Activated CD4-positive, alpha-beta T cell treated with anti-CD3 and anti-CD28 coated beads for 36 hours (primary cell): Measurements from ENCODE around the gene RXFP2. TPM values are rescaled to one million over a fixed set of nuclear protein-coding genes. Genes with fewer than 3 reads are reported as not detected.

Source experiments
- ATAC-seq: fragments of 200-7000 bp; cut with Tn5 transposase; one replicate; pipeline ENCODE4 v1.10.0; 2021; ENCODE audit warnings: mild to moderate bottlenecking, moderate library complexity
- CTCF ChIA-PET: fragments of 350-600 bp; sonication (Branson Sonifier 250); formaldehyde crosslinking; loops from one replicate; lab custom pipeline; 2021; ENCODE audit warnings: antibody characterized with exemption; lab: Charles Lee
- POLR2A ChIA-PET: fragments of 350-600 bp; sonication (Branson Sonifier 250); formaldehyde crosslinking; loops from one replicate; lab custom pipeline; 2021; ENCODE audit warnings: antibody characterized with exemption, inconsistent platforms; lab: Charles Lee
- DNase-seq: peaks from one replicate; pipeline ENCODE4 v3.0.0-alpha.2; 2020
- H3K27ac Mint-ChIP-seq: one replicate; pipeline ENCODE4 v1.8.0; 2021; ENCODE audit warnings: mixed read lengths
- H3K27me3 Mint-ChIP-seq: one replicate; pipeline ENCODE4 v1.8.0; 2021; ENCODE audit warnings: mixed read lengths
- H3K36me3 Mint-ChIP-seq: one replicate; pipeline ENCODE4 v1.8.0; 2021; ENCODE audit warnings: low read depth, mixed read lengths
- H3K4me1 Mint-ChIP-seq: one replicate; pipeline ENCODE4 v1.8.0; 2021; ENCODE audit warnings: mixed read lengths
- H3K4me3 Mint-ChIP-seq: one replicate; pipeline ENCODE4 v1.8.0; 2021; ENCODE audit warnings: mild to moderate bottlenecking, moderate library complexity, mixed read lengths
- H3K9me3 Mint-ChIP-seq: one replicate; pipeline ENCODE4 v1.8.0; 2021; ENCODE audit warnings: low read depth, mixed read lengths
- intact Hi-C, 2 experiments: fragments of 100-400 bp; cut with DNase I in 1 of 2; cut with micrococcal nuclease in 1 of 2; formaldehyde crosslinking; loops; one replicate each; pipeline versions ENCODE4 v1.14.2 to v1.15.1; 2022 to 2024; cut with DNase I, micrococcal nuclease
- total RNA-seq, 2 experiments: library from RNA; stranded (reverse); gene quantifications; one replicate each; pipeline ENCODE4 v1.2.3, GENCODE V29; 2021

Gene RXFP2
- not detected for total RNA-seq

GRCh38 chr13:31739226-31739625 lies at the start of gene RXFP2:
Gene RXFP2, plus strand, starts transcription at chr13:31739526. Its CDS starts 87 bp downstream, at chr13:31739613.
- no peaks in the 10 kb centered on the region for H3K36me3 Mint-ChIP-seq
- H3K27me3 Mint-ChIP-seq: peaks cover 3% of the 10 kb centered on the region
- POLR2A ChIA-PET: no interaction called here

GRCh38 chr13:31697290-31697689 lies 42.0 kb upstream of the RXFP2 start:
- intact Hi-C loops: no loop called here
- H3K27ac Mint-ChIP-seq: no peak overlapping the region
- ChIA-PET POLR2A (no interaction called here), CTCF (no interaction called here)
- no peaks in the 10 kb centered on the region for H3K4me1 Mint-ChIP-seq
- DNase-seq (no peak), ATAC-seq (no peak)
- no peaks in the 10 kb centered on the region for H3K36me3 Mint-ChIP-seq
- H3K4me3 Mint-ChIP-seq: no peak overlapping the region
- peaks cover 3% of the 10 kb centered on the region for H3K27me3 Mint-ChIP-seq
- H3K9me3 Mint-ChIP-seq: peaks cover 9% of the 10 kb centered on the region

More at GRCh38 chr13:31739226-31739625, at the start of gene RXFP2:
- peaks cover 2% of the 10 kb centered on the region for H3K4me1 Mint-ChIP-seq
- DNase-seq: no peak
- intact Hi-C loops: no loop called here
- H3K4me3 Mint-ChIP-seq: no peak within 1 kb of the TSS
- ATAC-seq: no peak
- H3K9me3 Mint-ChIP-seq: no peaks in the 10 kb centered on the region
- no peak within 1 kb of the TSS for H3K27ac Mint-ChIP-seq
- CTCF ChIA-PET: no interaction called here

- ChIA-PET POLR2A (interaction anchor here (0.7 kb wide), 1 partner anchor 11 kb away, joined by 3 read pairs; no protein-coding TSS in a partner anchor), CTCF (interaction anchor here (0.7 kb wide), 1 partner anchor 108 kb away, joined by 3 read pairs; no protein-coding TSS in a partner anchor)
- Mint-ChIP-seq H3K9me3 (peaks cover 4% of the 10 kb centered on the region), H3K36me3 (no peaks in the 10 kb centered on the region), H3K27me3 (peaks cover 6% of the 10 kb centered on the region), H3K27ac (no peak overlapping the region), H3K4me1 (no peaks in the 10 kb centered on the region), H3K4me3 (no peak overlapping the region)
- no peak for ATAC-seq
- DNase-seq: no peak
- intact Hi-C loops: no loop called here
Measured at GRCh38 chr13:31699650-31700049, 39.7 kb upstream of the RXFP2 start.

- no peak for ATAC-seq
Measured at GRCh38 chr13:31703780-31704179, 35.5 kb upstream of the RXFP2 start.

GRCh38 chr13:31706105-31706504 lies 33.2 kb upstream of the RXFP2 start:
- Mint-ChIP-seq H3K9me3 (no peaks in the 10 kb centered on the region), H3K4me3 (no peak overlapping the region), H3K27ac (no peak overlapping the region), H3K36me3 (no peaks in the 10 kb centered on the region), H3K4me1 (no peaks in the 10 kb centered on the region), H3K27me3 (peaks cover 8% of the 10 kb centered on the region)
- intact Hi-C loops: no loop called here
- ChIA-PET POLR2A (no interaction called here), CTCF (no interaction called here)
- ATAC-seq: no peak
- no peak for DNase-seq

More at GRCh38 chr13:31703780-31704179, 35.5 kb upstream of the RXFP2 start:
- Mint-ChIP-seq H3K4me3 (no peak overlapping the region), H3K4me1 (no peaks in the 10 kb centered on the region), H3K9me3 (no peaks in the 10 kb centered on the region), H3K27me3 (peaks cover 11% of the 10 kb centered on the region), H3K36me3 (no peaks in the 10 kb centered on the region), H3K27ac (no peak overlapping the region)
- POLR2A ChIA-PET: interaction anchor here (0.6 kb wide), 1 partner anchor 17 kb away, joined by 3 read pairs; no protein-coding TSS in a partner anchor
- intact Hi-C loops: no loop called here
- no peak for DNase-seq
- CTCF ChIA-PET: interaction anchor here (0.6 kb wide), 1 partner anchor 43 kb away, joined by 3 read pairs; no protein-coding TSS in a partner anchor

- ChIA-PET CTCF (no interaction called here), POLR2A (no interaction called here)
- no peak overlapping the region for H3K27ac Mint-ChIP-seq
- no peaks in the 10 kb centered on the region for H3K4me1 Mint-ChIP-seq
- H3K4me3 Mint-ChIP-seq: no peak overlapping the region
- ATAC-seq (no peak), DNase-seq (no peak)
- H3K27me3 Mint-ChIP-seq: peaks cover 22% of the 10 kb centered on the region
- no peaks in the 10 kb centered on the region for H3K9me3 Mint-ChIP-seq
- intact Hi-C loops: no loop called here
- H3K36me3 Mint-ChIP-seq: no peaks in the 10 kb centered on the region
Measured at GRCh38 chr13:31717583-31717982, 21.7 kb upstream of the RXFP2 start.

GRCh38 chr13:31719214-31719613 lies 20.1 kb upstream of the RXFP2 start:
- DNase-seq: no peak
- no peaks in the 10 kb centered on the region for H3K4me1 Mint-ChIP-seq
- ChIA-PET POLR2A (no interaction called here), CTCF (no interaction called here)
- intact Hi-C loops: no loop called here
- no peak for ATAC-seq
- no peaks in the 10 kb centered on the region for H3K36me3 Mint-ChIP-seq
- H3K4me3 Mint-ChIP-seq: no peak overlapping the region
- peaks cover 22% of the 10 kb centered on the region for H3K27me3 Mint-ChIP-seq
- no peak overlapping the region for H3K27ac Mint-ChIP-seq
- no peaks in the 10 kb centered on the region for H3K9me3 Mint-ChIP-seq

- peaks cover 18% of the 10 kb centered on the region for H3K27me3 Mint-ChIP-seq
- H3K36me3 Mint-ChIP-seq: no peaks in the 10 kb centered on the region
- no peak overlapping the region for H3K4me3 Mint-ChIP-seq
- ChIA-PET POLR2A (no interaction called here), CTCF (interaction anchor here (0.8 to 1.1 kb wide), 2 partner anchors 9 to 52 kb away, joined by 3 read pairs; no protein-coding TSS in a partner anchor)
- DNase-seq (no peak), ATAC-seq (no peak)
- no peaks in the 10 kb centered on the region for H3K9me3 Mint-ChIP-seq
- no peaks in the 10 kb centered on the region for H3K4me1 Mint-ChIP-seq
- intact Hi-C loops: no loop called here
- no peak overlapping the region for H3K27ac Mint-ChIP-seq
Measured at GRCh38 chr13:31722673-31723072, 16.7 kb upstream of the RXFP2 start.

- DNase-seq (no peak), ATAC-seq (no peak)
- Mint-ChIP-seq H3K36me3 (no peaks in the 10 kb centered on the region), H3K27me3 (peaks cover 16% of the 10 kb centered on the region), H3K4me1 (no peaks in the 10 kb centered on the region), H3K9me3 (no peaks in the 10 kb centered on the region), H3K4me3 (no peak overlapping the region), H3K27ac (no peak overlapping the region)
- intact Hi-C loops: no loop called here
- ChIA-PET POLR2A (no interaction called here), CTCF (interaction anchor here (0.6 kb wide), 1 partner anchor 17 kb away, joined by 4 read pairs; no protein-coding TSS in a partner anchor)
Measured at GRCh38 chr13:31725841-31726240, 13.5 kb upstream of the RXFP2 start.

- intact Hi-C loops: no loop called here
- Mint-ChIP-seq H3K9me3 (no peaks in the 10 kb centered on the region), H3K4me3 (no peak overlapping the region), H3K27ac (no peak overlapping the region), H3K36me3 (no peaks in the 10 kb centered on the region), H3K4me1 (no peaks in the 10 kb centered on the region), H3K27me3 (peaks cover 12% of the 10 kb centered on the region)
- no peak for DNase-seq
- no peak for ATAC-seq
- CTCF ChIA-PET: no interaction called here
- POLR2A ChIA-PET: no interaction called here
Measured at GRCh38 chr13:31731921-31732320, 7.4 kb upstream of the RXFP2 start.

- no peaks in the 10 kb centered on the region for H3K36me3 Mint-ChIP-seq
- H3K4me1 Mint-ChIP-seq: no peaks in the 10 kb centered on the region
- no peak for ATAC-seq
- DNase-seq: no peak
- no peaks in the 10 kb centered on the region for H3K9me3 Mint-ChIP-seq
- H3K27ac Mint-ChIP-seq: no peak overlapping the region
- ChIA-PET CTCF (interaction anchor here (0.6 to 1.3 kb wide), 3 partner anchors 8 to 302 kb away, joined by 3 to 4 read pairs (median 3); no protein-coding TSS in a partner anchor), POLR2A (no interaction called here)
- intact Hi-C loops: no loop called here
- peaks cover 11% of the 10 kb centered on the region for H3K27me3 Mint-ChIP-seq
- no peak overlapping the region for H3K4me3 Mint-ChIP-seq
Measured at GRCh38 chr13:31733066-31733465, 6.3 kb upstream of the RXFP2 start.

GRCh38 chr13:31733647-31734046 lies 5.7 kb upstream of the RXFP2 start:
- Mint-ChIP-seq H3K27ac (no peak overlapping the region), H3K36me3 (no peaks in the 10 kb centered on the region), H3K4me3 (no peak overlapping the region), H3K4me1 (no peaks in the 10 kb centered on the region), H3K27me3 (peaks cover 10% of the 10 kb centered on the region), H3K9me3 (no peaks in the 10 kb centered on the region)
- ATAC-seq (no peak), DNase-seq (no peak)
- ChIA-PET POLR2A (no interaction called here), CTCF (interaction anchor here (0.6 to 1.3 kb wide), 3 partner anchors 8 to 302 kb away, joined by 3 to 4 read pairs (median 3); no protein-coding TSS in a partner anchor)
- intact Hi-C loops: no loop called here
